Cardiac fibroblast (primary cell): ENCODE results near the gene MCRS1.

Source experiments
- DNase-seq, 2 donors: peaks; one replicate each; pipeline versions ENCODE4 v3.0.0 to v3.0.0-alpha.2; 2010; ENCODE audit warnings: low read depth in 2 of 2
- H3K4me3 ChIP-seq, 2 donors: replicated peaks in 1 of 2; 1 replicate in 1 of 2; 2 replicates in 1 of 2; pipeline ENCODE4 v1.5.1; 2011; ENCODE audit warnings: low read depth in 2 of 2, low read length in 2 of 2, mild to moderate bottlenecking in 2 of 2, moderate library complexity in 1 of 2
- CTCF ChIP-seq: IDR thresholded peaks from one replicate; pipeline ENCODE4 v1.5.1; 2011; ENCODE audit warnings: low read depth, mild to moderate bottlenecking, low read length, inconsistent platforms

Gene MCRS1

GRCh38 chr12:49555631-49556390, 12.1 kb downstream of the MCRS1 start:
- H3K4me3 ChIP-seq, result no peak overlapping the region
- no peak for DNase-seq
- TF ChIP-seq CTCF, result no peak

- H3K4me3 ChIP-seq, result no peak overlapping the region
- TF ChIP-seq CTCF, result no peak
- no peak for DNase-seq
Observed at GRCh38 chr12:49554266-49554665, 13.7 kb downstream of the MCRS1 start.

DNA sequence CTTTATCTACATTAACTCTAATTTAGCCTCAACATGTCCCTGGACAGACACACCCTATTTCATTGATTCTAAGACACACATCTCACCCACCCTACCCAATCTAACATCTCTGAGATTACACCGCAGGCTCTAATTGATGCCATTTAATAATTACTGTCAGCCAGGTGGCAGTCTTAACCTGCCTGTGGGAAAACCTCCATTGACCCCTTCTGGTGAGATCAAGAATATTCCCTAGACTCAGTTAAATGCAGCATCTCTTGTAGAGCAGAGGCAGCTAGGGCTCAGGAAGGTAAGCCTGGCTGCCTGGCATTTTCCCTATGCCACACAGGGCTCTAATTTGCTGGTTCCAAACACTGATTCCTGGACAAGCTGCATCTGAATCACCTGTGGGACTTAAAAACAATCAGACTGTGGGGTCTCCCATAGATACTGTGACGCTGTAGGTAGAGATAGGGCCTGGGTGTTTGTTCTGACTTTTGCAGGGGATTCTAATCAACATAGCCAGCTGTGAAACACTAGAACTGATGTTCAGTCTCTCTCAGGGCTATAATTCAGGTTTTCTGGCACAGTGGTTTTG, 14.3 kb downstream of the MCRS1 start:
- peak; percentile 29 to 33 for DNase-seq
- peak; percentile 40 for TF ChIP-seq CTCF
- H3K4me3 ChIP-seq, result no peak overlapping the region

DNA sequence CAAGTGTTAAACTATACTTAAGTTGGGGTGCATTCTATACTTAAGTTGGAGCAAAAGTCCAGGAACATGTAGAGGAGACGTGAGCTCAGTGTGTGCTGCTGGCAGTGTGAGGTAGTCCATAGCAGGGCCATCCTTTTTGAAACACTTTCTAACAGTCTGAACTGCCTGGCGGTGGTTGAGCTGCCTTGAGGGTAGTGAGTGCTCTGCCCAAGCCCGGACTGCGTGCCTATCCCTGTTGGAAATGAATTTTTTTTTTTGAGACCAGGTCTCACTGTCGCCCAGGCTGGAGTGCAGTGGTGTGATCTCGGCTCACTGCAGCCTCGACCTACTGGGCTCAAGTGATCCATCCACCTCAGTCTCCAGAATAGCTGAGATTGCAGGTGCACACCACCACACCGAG, 15.0 kb downstream of the MCRS1 start:
- no peak for DNase-seq
- H3K4me3 ChIP-seq, result no peak overlapping the region
- no peak for TF ChIP-seq CTCF

- H3K4me3 ChIP-seq, result no peak overlapping the region
- DNase-seq, result no peak
- TF ChIP-seq CTCF, result no peak
Observed at GRCh38 chr12:49552425-49552824, 15.5 kb downstream of the MCRS1 start.

DNA sequence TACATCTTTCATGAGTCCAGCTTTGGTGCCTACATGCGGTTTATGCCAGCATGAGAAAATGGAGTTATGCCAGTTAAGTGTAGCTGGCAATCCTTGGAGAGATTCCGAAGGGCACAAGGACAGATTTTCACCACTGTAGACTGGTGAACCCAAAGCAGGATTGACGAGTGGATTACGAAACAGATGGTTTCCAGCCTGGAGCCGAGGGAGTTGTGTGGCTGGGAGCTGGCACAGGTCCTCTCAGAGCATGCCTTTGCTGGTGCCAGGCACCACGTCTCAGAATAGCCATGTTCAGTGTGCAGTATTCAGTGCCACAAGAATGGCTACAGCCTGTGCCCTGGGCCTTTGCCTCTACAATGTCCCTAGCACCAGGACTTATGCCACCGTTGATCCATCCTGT, 15.9 kb downstream of the MCRS1 start:
- DNase-seq, result peak in 1 of 2 donors; percentile 56
- no peak overlapping the region for H3K4me3 ChIP-seq

More for the DNA sequence above, 15.9 kb downstream of the MCRS1 start:
- no peak for TF ChIP-seq CTCF
